DMS114 treated with DMSO at 0.1 percent for 48 hours (cell line): ENCODE data around the gene PLA2G4C.
A peak's percentile ranks its signal among the peaks of the same experiment; 100 is the strongest.

Experiments used
- DNase-seq: peaks from one replicate; lab custom pipeline; 2025; ENCODE audit not compliant: unreplicated experiment; lab: John Stamatoyannopoulos, UW

PLA2G4C gene, protein sequence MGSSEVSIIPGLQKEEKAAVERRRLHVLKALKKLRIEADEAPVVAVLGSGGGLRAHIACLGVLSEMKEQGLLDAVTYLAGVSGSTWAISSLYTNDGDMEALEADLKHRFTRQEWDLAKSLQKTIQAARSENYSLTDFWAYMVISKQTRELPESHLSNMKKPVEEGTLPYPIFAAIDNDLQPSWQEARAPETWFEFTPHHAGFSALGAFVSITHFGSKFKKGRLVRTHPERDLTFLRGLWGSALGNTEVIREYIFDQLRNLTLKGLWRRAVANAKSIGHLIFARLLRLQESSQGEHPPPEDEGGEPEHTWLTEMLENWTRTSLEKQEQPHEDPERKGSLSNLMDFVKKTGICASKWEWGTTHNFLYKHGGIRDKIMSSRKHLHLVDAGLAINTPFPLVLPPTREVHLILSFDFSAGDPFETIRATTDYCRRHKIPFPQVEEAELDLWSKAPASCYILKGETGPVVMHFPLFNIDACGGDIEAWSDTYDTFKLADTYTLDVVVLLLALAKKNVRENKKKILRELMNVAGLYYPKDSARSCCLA

DNA sequence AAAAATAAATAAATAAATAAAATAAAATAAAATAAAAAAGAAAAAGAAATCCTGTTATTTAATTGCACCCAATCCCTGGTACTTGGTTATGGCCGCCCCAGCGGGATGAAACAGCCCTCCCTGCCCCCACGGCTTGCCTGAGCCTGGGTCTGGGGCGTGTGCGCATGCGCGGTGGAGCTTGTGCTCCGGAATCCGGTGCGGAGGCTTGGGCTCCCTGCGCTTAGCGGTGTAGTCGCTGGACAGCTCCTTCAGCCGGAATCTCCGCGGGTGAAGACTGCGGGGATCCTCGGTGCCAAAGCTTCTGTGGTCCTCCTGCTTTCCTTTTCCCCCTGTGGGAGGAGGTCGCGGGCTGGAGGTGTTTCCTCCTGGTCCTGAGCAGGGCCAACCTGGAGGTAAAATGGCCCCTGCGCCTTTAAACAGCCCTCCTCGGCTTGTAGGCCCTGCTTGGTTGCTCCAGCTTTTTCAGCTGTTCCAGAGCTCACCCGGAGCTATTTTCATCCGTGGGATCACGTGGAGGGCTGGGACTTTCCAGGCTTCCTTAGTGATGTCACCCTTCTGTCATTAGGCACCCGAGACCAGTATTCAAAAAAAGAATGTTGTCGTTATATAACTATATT, at the start of gene PLA2G4C:
Gene PLA2G4C, minus strand, starts transcription at position 468 of the 617 bp plus-strand sequence. CDS start 4,288 bp downstream, outside the sequence.
- DNase-seq = peak; percentile 66

GRCh38 chr19:48158210-48158790, 47.7 kb upstream of the PLA2G4C start:
- no peak for DNase-seq

DNA sequence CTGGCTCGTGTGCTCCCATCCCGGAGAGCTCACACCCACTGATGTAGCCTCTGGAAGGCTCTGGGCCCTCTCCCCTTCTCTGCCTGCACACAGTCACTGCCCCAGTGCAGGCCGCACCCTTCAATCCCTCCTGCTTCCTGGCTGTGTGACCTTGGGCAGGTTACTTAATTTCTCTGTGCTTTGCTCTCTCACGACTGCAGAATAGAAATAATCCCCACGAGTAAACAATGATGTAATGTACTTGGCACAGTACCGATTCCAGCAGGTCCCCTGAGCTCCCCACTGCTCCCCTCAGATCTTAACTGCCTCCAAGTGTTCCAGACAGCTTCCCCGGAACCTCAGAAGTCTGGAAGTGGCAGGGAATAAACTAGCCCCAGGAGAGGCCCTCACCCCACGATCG, 43.4 kb upstream of the PLA2G4C start:
- DNase-seq = no peak

DNA sequence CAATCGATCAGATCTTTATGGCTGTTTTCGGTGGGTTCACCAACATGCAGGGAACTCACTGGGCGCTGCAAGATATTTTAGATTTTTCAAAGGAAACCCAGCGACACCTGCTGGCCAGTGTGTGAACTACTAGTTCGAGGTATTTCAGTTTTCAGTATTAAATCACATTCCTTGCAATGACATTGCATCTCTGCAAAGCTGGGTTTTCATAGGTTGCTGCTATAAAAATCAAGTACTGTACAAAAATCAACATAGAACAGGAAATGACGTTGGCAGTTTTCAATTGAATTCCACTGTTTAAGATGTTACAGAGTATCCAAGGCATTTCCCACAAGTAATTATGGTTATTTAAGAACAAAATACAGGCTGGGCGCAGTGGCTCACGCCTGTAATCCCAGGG, 41.9 kb upstream of the PLA2G4C start:
- DNase-seq = peak; percentile 18

DNA sequence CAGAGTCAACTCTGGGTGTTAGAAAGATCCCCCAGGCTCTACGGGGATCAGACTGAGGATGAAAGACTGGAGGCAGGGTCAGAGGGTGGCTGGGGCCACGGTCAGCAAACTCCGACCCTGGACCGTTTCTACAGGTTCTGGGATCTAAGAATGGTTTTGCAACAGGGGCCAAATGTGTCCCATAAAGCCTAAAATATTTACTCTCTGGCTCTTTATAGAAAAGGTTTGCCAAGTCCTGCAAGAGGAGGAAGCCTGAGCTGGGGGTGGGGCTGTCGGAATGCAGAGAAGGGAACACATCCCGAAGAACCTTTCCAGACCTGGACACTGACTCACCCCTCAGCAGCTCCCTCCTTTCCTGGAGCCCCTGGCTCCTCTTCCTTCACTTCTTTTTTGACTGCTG, 38.8 kb upstream of the PLA2G4C start:
- no peak for DNase-seq

GRCh38 chr19:48148576-48148975, 38.0 kb upstream of the PLA2G4C start:
- DNase-seq = no peak

DNA sequence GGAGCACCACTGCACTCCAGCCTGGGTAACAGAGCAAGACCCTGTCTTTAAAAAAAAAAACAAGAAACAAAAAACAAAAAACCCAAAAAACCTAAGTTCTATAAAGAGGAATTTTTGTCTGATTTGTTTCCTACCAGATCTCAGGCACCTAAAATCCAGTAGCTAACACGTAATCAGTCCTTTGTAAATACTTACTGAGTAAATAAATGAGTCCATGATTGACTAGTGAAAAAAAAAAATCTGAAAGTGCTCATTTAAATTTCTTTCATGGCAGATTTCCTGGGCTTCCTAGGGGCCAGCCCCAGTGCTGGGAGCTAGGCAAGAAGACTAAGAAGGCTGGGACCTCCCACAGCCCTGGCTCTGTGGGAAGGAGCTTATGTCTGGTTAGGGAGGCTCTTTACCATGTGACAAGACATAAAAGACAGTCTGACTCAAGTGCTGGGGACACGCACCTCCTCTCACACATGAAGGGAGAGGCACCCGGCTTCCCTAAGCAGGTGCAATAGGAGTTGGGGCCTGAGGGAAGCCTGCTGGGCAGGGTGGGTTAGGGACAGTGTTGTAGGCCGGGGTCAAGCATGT, 37.1 kb upstream of the PLA2G4C start:
- DNase-seq = no peak

GRCh38 chr19:48139053-48139452, 28.4 kb upstream of the PLA2G4C start:
- DNase-seq = no peak

GRCh38 chr19:48137411-48137810, 26.8 kb upstream of the PLA2G4C start:
- DNase-seq = no peak

DNA sequence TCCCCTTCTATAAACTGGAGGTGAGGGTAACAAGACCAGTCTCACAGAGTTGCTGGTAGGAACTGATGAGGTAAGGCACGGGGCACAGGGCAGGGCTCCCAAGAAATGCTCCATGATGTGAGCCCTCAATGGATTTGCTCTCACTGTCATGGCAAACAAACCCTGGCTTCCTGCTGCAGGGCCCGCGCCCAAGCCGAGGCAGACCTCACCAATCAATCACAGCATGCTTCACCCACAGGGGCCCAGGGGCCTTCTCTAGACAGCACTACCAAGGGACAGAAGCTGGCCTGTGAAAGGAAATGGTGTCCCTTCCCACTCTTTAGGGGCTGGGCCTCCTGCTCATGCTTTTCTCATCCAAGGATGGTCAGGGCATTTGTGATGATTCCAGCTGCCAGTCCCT, 25.9 kb upstream of the PLA2G4C start:
- DNase-seq = no peak

- no peak for DNase-seq
These were observed 24.8 kb upstream of the PLA2G4C start for GRCh38 chr19:48135411-48135810.

DNA sequence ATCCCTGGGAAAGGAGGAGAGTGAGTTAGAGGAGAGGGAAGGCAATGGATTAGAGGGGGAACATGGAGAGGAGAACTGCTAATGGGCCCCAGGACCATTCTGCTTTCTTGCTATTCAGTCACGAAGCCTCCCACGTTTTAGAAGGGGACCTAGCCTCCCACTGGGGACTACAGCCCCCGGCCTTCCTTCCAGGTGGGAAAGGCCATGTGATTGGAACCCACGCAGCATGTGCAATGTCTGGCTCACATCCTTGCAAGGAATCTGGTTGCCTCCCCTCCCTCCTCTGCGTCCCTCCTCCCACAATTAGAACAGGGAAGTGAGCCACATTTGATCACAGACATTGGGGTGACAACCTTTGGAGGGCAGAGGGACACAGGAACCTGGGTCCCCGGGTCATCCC, 22.5 kb upstream of the PLA2G4C start:
- DNase-seq = no peak

DNA sequence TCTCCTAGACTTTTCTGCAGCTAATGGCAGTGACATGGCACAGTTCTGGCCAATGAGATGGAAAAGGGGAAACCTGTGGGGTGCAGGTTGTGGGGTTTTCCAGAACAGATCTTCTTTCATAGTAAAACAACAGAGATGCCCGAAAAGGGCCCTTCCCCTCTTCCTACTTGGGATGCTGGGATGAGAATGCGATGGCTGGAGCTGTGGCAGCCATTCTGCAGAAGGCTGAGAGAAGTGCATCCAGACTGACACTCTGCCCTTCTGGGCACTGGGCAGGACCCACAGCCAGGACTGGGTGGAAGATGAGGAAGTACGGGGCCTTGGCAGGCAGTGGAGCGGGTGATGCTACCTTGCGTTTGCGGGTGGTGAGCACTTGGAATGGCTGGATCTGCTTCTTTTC, 16.9 kb upstream of the PLA2G4C start:
- DNase-seq = no peak

DNA sequence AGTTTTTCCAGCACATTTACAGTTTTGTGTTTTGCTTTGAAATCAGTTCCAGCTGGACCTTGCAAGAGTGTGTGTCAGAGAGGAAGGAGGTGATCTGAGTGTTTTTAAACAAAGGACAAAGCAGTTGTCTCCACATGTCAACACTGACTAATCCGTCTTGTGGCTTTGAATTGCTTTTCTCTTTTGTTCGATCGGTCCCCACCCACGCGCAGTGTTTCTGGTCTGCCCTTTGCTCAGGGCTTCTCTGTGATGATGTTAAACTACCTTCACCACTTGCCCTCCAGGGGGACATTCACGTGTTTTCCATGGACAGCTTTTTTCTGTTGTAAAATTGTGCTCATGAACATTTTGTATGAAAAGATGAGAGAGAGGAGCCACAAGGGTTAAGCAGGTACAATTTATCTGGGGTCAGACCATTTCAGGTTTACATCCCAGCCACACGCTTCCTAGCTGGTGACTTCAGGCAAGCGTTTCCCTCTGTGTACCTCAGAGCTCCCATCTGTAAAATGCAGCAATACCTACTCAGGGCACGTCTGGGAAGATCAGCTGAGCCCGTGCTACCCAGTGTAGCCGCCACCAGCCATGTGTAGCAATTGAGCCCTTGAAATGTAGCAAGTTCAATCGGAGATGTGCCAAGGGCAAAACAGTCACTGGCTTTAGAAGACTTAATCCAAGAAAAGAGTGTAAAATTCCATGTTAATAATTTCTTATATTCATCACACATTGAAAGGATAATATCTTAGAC, 13.5 kb upstream of the PLA2G4C start:
- DNase-seq = no peak

DNA sequence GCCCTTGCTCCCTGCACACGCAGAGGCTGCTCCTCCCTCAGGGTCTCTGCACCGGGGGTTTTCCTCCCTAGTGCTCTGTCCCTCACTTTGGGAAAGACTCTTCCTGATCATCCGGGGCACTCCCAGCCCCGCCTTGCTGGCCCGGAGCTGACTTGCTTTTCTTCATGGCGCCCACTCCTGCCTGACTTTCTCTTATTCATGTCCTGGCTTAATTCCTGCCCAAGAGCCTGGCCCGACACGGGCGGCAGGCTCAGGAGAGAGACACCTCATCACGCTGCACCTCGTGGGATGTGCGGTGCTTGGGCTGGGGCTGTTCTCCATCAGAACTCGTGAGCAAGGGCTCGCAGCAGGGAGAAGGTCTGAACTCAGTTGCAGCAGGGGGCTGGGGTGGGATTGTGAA, 11.8 kb upstream of the PLA2G4C start:
- no peak for DNase-seq

GRCh38 chr19:48121909-48122371, 11.3 kb upstream of the PLA2G4C start:
- DNase-seq = no peak

GRCh38 chr19:48121066-48121465, 10.4 kb upstream of the PLA2G4C start:
- DNase-seq = no peak

GRCh38 chr19:48120505-48120904, 9.9 kb upstream of the PLA2G4C start:
- DNase-seq = no peak

DNA sequence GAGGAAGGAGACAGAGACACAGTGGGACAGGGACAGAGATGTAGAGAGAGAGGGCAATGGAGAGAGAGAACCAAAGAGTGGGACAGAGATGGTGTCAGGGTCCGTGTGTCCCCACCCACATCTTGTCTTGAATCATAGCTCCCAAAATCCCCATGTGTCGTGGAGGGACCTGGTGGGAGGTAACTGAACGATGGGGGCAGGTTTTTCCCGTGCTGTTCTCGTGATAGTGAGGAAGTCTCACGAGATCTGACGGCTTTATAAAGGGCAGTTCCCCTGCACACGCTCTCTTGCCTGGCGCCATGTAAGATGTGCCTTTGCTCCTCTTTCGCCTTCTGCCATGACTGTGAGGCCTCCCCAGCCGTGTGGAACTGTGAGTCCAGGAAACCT, 7.5 kb upstream of the PLA2G4C start:
- DNase-seq = no peak

- no peak for DNase-seq
These were observed 7.0 kb upstream of the PLA2G4C start for GRCh38 chr19:48117515-48118130.
